Dedifferentiated amniotic fluid mesenchymal stem cell (primary cell): Measurements from ENCODE around the gene FOXP1.

ENCODE experiments used
- DNase-seq: peaks from one replicate; pipeline ENCODE4 v3.0.0-alpha.2; 2016; ENCODE audit errors: extremely low spot score

FOXP1 gene

GRCh38 chr3:71127052-71127831 is 456.3 kb downstream of the FOXP1 start:
- peak; percentile 43 for DNase-seq

- no peak for DNase-seq
Observed at GRCh38 chr3:71125738-71126137, 457.8 kb downstream of the FOXP1 start.

GRCh38 chr3:71124048-71124447 is 459.5 kb downstream of the FOXP1 start:
- DNase-seq = no peak

- no peak for DNase-seq
Observed at GRCh38 chr3:71122641-71123040, 460.9 kb downstream of the FOXP1 start.

- DNase-seq = no peak
Observed at GRCh38 chr3:71121429-71122167, 461.9 kb downstream of the FOXP1 start.

GRCh38 chr3:71120012-71120411 is 463.5 kb downstream of the FOXP1 start:
- no peak for DNase-seq

- no peak for DNase-seq
Observed at GRCh38 chr3:71119171-71119570, 464.4 kb downstream of the FOXP1 start.

GRCh38 chr3:71118436-71118835 is 465.1 kb downstream of the FOXP1 start:
- no peak for DNase-seq

GRCh38 chr3:71117572-71118247 is 465.8 kb downstream of the FOXP1 start:
- no peak for DNase-seq

- no peak for DNase-seq
Observed at GRCh38 chr3:71114610-71115009, 468.9 kb downstream of the FOXP1 start.

GRCh38 chr3:71112576-71112975 is 471.0 kb downstream of the FOXP1 start:
- no peak for DNase-seq

GRCh38 chr3:71111784-71112440 is 471.6 kb downstream of the FOXP1 start:
- no peak for DNase-seq

GRCh38 chr3:71110385-71111222 is 472.9 kb downstream of the FOXP1 start:
- DNase-seq = no peak

GRCh38 chr3:71109977-71110285 is 473.6 kb downstream of the FOXP1 start:
- no peak for DNase-seq

- peak; percentile 70 for DNase-seq
Observed at GRCh38 chr3:71109241-71109976, 474.1 kb downstream of the FOXP1 start.

- no peak for DNase-seq
Observed at GRCh38 chr3:71107926-71108325, 475.6 kb downstream of the FOXP1 start.

GRCh38 chr3:71104976-71105375 is 478.6 kb downstream of the FOXP1 start:
- no peak for DNase-seq

- DNase-seq = no peak
Observed at GRCh38 chr3:71104556-71104955, 479.0 kb downstream of the FOXP1 start.

GRCh38 chr3:71104121-71104541 is 479.4 kb downstream of the FOXP1 start:
- peak; percentile 94 for DNase-seq

- DNase-seq = peak; percentile 29
Observed at GRCh38 chr3:71103430-71103921, 480.1 kb downstream of the FOXP1 start.
